MM.1S (cell line): Measurements from ENCODE around the gene PYGM.

ENCODE experiments used
- CTCF ChIP-seq: fragments of 300-600 bp; sonication (generic); IDR thresholded peaks from 2 replicates; pipeline ENCODE4 v1.5.1; 2016; ENCODE audit warnings: antibody characterized with exemption, low read length, mixed read lengths
- EZH2phosphoT487 ChIP-seq: fragments of 300-600 bp; sonication (generic); IDR thresholded peaks from 2 replicates; pipeline ENCODE4 v1.6.1; 2018; ENCODE audit warnings: antibody characterized with exemption, low read length

- no peak for TF ChIP-seq CTCF
- no peak for TF ChIP-seq EZH2phosphoT487
Measured at GRCh38 chr11:64716473-64717267, 43.1 kb downstream of the PYGM start.
